HCT116 (cell line): ENCODE data around the gene LRBA. TPM values are rescaled to one million over a fixed set of nuclear protein-coding genes. Genes with fewer than 3 reads are reported as not detected.

Experiments
- ATAC-seq: fragments of 200-7000 bp; cut with Tn5 transposase; 2 replicates; pipeline ENCODE4 v1.9.1; 2020; ENCODE audit warnings: mild to moderate bottlenecking, moderate library complexity
- BruUV-seq: library from RNA; stranded (reverse); fragments of 400-500 nt; replicated peaks from 2 replicates; lab custom pipeline; 2021; lab: Mats Ljungman, UMichigan
- CTCF ChIA-PET: fragments of 300-600 bp; sonication (Branson Sonifier 250); formaldehyde crosslinking; loops from one replicate; lab custom pipeline; 2021; ENCODE audit warnings: antibody characterized with exemption; lab: Charles Lee
- POLR2A ChIA-PET: fragments of 300-600, 350-600 bp; sonication (Branson Sonifier 250); formaldehyde crosslinking; loops from one replicate; lab custom pipeline; 2021; ENCODE audit warnings: antibody characterized with exemption; lab: Charles Lee
- RAD21 ChIA-PET, 2 experiments: fragments of 300-600 bp; sonication (Branson Sonifier 250); formaldehyde crosslinking; loops; one replicate each; lab custom pipeline; 2023; ENCODE audit warnings: low total read pairs in 2 of 2; ENCODE audit not compliant: uncharacterized antibody in 2 of 2, unreplicated experiment in 2 of 2, low non-redundant PET in 1 of 2; lab: Charles Lee
- DNase-seq: peaks from one replicate; pipeline ENCODE4 v3.0.0-alpha.2; 2010; ENCODE audit warnings: low read depth, low spot score
- H2AFZ ChIP-seq: fragments of 200-600 bp; shearing (Covaris generic), sonication (generic); 2 replicates; pipeline ENCODE4 v1.6.1; 2017; ENCODE audit warnings: low read depth, mixed run types, mixed read lengths, antibody characterized with exemption, low read length; ENCODE audit not compliant: poor library complexity, severe bottlenecking
- H3K27ac ChIP-seq: 2 replicates; pipeline ENCODE4 v1.5.1; 2012; ENCODE audit warnings: low read depth, low read length
- H3K27me3 ChIP-seq: fragments of 200-600 bp; sonication (generic); 2 replicates; pipeline ENCODE4 v1.6.1; 2016; ENCODE audit warnings: mixed run types, low read length, mixed read lengths; ENCODE audit not compliant: insufficient read depth
- H3K36me3 ChIP-seq, 2 experiments: fragments of 200-500 bp in 1 of 2; fragments of 200-600 bp in 1 of 2; sonication (Bioruptor generic) in 1 of 2; sonication (generic) in 1 of 2; 2 replicates each; pipeline versions ENCODE4 v1.5.1 to v1.6.1; 2014 to 2016; ENCODE audit warnings: low read length in 2 of 2, inconsistent platforms in 1 of 2, mixed read lengths in 1 of 2, mixed run types in 1 of 2; ENCODE audit not compliant: insufficient read depth in 2 of 2, control insufficient read depth in 1 of 2
- H3K4me1 ChIP-seq, 2 experiments: fragments of 200-600 bp in 1 of 2; sonication (generic) in 1 of 2; 2 replicates each; pipeline versions ENCODE4 v1.5.1 to v1.6.1; 2012 to 2017; ENCODE audit warnings: low read length in 2 of 2, inconsistent platforms in 1 of 2, mild to moderate bottlenecking in 1 of 2, mixed read lengths in 1 of 2, mixed run types in 1 of 2, moderate library complexity in 1 of 2; ENCODE audit not compliant: insufficient read depth in 2 of 2, control insufficient read depth in 1 of 2
- H3K4me2 ChIP-seq: fragments of 200-600 bp; sonication (generic); 2 replicates; pipeline ENCODE4 v1.6.1; 2017; ENCODE audit warnings: mixed run types, low read length, mixed read lengths
- H3K4me3 ChIP-seq, 2 experiments: fragments of 200-600 bp in 1 of 2; sonication (generic) in 1 of 2; replicated peaks in 1 of 2; 2 replicates each; pipeline ENCODE4 v1.5.1; 2011 to 2016; ENCODE audit warnings: low read length in 2 of 2, control low read depth in 1 of 2, low read depth in 1 of 2, mild to moderate bottlenecking in 1 of 2, mixed read lengths in 1 of 2, mixed run types in 1 of 2
- H3K79me2 ChIP-seq: fragments of 200-600 bp; sonication (generic); 2 replicates; pipeline ENCODE4 v1.6.1; 2017; ENCODE audit warnings: mild to moderate bottlenecking, mixed run types, low read length, moderate library complexity, mixed read lengths; ENCODE audit not compliant: insufficient read depth
- H3K9ac ChIP-seq: fragments of 200-600 bp; sonication (generic); 2 replicates; pipeline ENCODE4 v1.6.1; 2016; ENCODE audit warnings: low read length, mixed read lengths
- H3K9me2 ChIP-seq: fragments of 200-600 bp; sonication (generic), shearing (Covaris generic); 2 replicates; pipeline ENCODE4 v1.6.1; 2017; ENCODE audit warnings: mixed run types, mild to moderate bottlenecking, moderate library complexity; ENCODE audit not compliant: insufficient read depth
- H3K9me3 ChIP-seq, 2 experiments: fragments of 200-500 bp in 1 of 2; fragments of 200-600 bp in 1 of 2; sonication (Bioruptor generic) in 1 of 2; sonication (generic) in 1 of 2; 2 replicates each; pipeline ENCODE4 v1.6.1; 2014 to 2017; ENCODE audit warnings: low read length in 2 of 2, mixed read lengths in 2 of 2, inconsistent platforms in 1 of 2, low read depth in 1 of 2, mild to moderate bottlenecking in 1 of 2, mixed run types in 1 of 2, moderate library complexity in 1 of 2; ENCODE audit not compliant: control insufficient read depth in 1 of 2, insufficient read depth in 1 of 2
- H4K20me1 ChIP-seq: fragments of 200-600 bp; sonication (generic), shearing (Covaris generic); 2 replicates; pipeline ENCODE4 v1.6.1; 2017; ENCODE audit warnings: mixed run types, mild to moderate bottlenecking, moderate library complexity; ENCODE audit not compliant: insufficient read depth
- CBX3 ChIP-seq: IDR thresholded peaks from 2 replicates; pipeline ENCODE4 v1.6.1; 2012; ENCODE audit warnings: low read depth
- CEBPB ChIP-seq: IDR thresholded peaks from 2 replicates; pipeline ENCODE4 v1.6.1; 2012; ENCODE audit warnings: low read depth
- EGR1 ChIP-seq: IDR thresholded peaks from 2 replicates; pipeline ENCODE4 v1.6.1; 2012; ENCODE audit warnings: low read depth
- EZH2phosphoT487 ChIP-seq: fragments of 200-600 bp; IDR thresholded peaks from 2 replicates; pipeline ENCODE4 v1.6.1; 2018; ENCODE audit warnings: antibody characterized with exemption, borderline replicate concordance
- POLR2A ChIP-seq: IDR thresholded peaks from 2 replicates; pipeline ENCODE4 v1.7.0; 2011; ENCODE audit warnings: borderline replicate concordance; ENCODE audit not compliant: insufficient read depth, insufficient read length; ENCODE audit errors: extremely low read depth
- POLR2AphosphoS5 ChIP-seq: IDR thresholded peaks from 2 replicates; pipeline ENCODE4 v1.6.1; 2011; ENCODE audit warnings: mild to moderate bottlenecking, low read depth, low read length, moderate library complexity
- SP1 ChIP-seq: IDR thresholded peaks from 2 replicates; pipeline ENCODE4 v1.6.1; 2012; ENCODE audit warnings: low read depth
- YY1 ChIP-seq: IDR thresholded peaks from 2 replicates; pipeline ENCODE4 v1.6.1; 2011; ENCODE audit warnings: low read length, low read depth, moderate library complexity, mild to moderate bottlenecking; ENCODE audit not compliant: insufficient replicate concordance; ENCODE audit errors: extremely low read depth
- ZBTB33 ChIP-seq: IDR thresholded peaks from 2 replicates; pipeline ENCODE4 v1.6.1; 2011; ENCODE audit warnings: mild to moderate bottlenecking, low read length, moderate library complexity; ENCODE audit not compliant: insufficient replicate concordance; ENCODE audit errors: extremely low read depth
- intact Hi-C: fragments of 100-400 bp; cut with micrococcal nuclease; formaldehyde crosslinking; loops from 2 replicates; pipeline ENCODE4 v1.10.0; 2022
- total RNA-seq: library from RNA; stranded (reverse); gene quantifications from one replicate; pipeline ENCODE4 v1.2.1, GENCODE V29; 2021; ENCODE audit not compliant: unreplicated experiment

LRBA gene
- total RNA-seq, 1 experiment from 2014 or later, result 79.8 TPM

GRCh38 chr4:150447356-150447755, 567.7 kb downstream of the LRBA start:
- intact Hi-C loops, result no loop called here
- H3K9me3 ChIP-seq, result no peaks in the 10 kb centered on the region
- RAD21 ChIA-PET, result no interaction called here

More at GRCh38 chr4:150447356-150447755, 567.7 kb downstream of the LRBA start:
- ChIA-PET POLR2A (no interaction called here), CTCF (no interaction called here)
- H3K27me3 ChIP-seq, result no peaks in the 10 kb centered on the region
- no peaks in the 10 kb centered on the region for H3K4me1 ChIP-seq
- TF ChIP-seq CEBPB (no peak), EZH2phosphoT487 (no peak), SP1 (no peak), POLR2AphosphoS5 (no peak), EGR1 (no peak), CBX3 (no peak), POLR2A (no peak), ZBTB33 (no peak), YY1 (no peak)
- ATAC-seq (no peak), DNase-seq (no peak)
- H3K9me2 ChIP-seq, result no peaks in the 10 kb centered on the region
- H3K4me3 ChIP-seq, result no peak overlapping the region
- no peak overlapping the region for H3K4me2 ChIP-seq
- H3K27ac ChIP-seq, result no peak overlapping the region
- H4K20me1 ChIP-seq, result no peaks in the 10 kb centered on the region
- no peaks in the 10 kb centered on the region for H3K36me3 ChIP-seq
- no TSS peak for BruUV-seq
- no peak overlapping the region for H3K9ac ChIP-seq
- H2AFZ ChIP-seq, result no peak overlapping the region
- no peaks in the 10 kb centered on the region for H3K79me2 ChIP-seq
